OCI-LY1 (cell line): Measurements from ENCODE around the gene MPPED2.
"Not testable (repeated sequence)": the region's sequence is repeated elsewhere in the genome, so short reads cannot be mapped to it uniquely, and the experiment has no call there.

Source experiments
- CTCF ChIP-seq: fragments of 200-600 bp; sonication (generic), shearing (Covaris generic); IDR thresholded peaks from 2 replicates; pipeline ENCODE4 v1.5.1; 2017; ENCODE audit warnings: mild to moderate bottlenecking, antibody characterized with exemption, low read length, moderate library complexity, mixed read lengths
- EZH2 ChIP-seq: fragments of 200-600 bp; sonication (generic), shearing (Covaris generic); IDR thresholded peaks from 2 replicates; pipeline ENCODE4 v1.8.0; 2017; ENCODE audit warnings: borderline replicate concordance, mixed run types, mild to moderate bottlenecking, antibody characterized with exemption, low read length, moderate library complexity, mixed read lengths

GRCh38 chr11:30554587-30554986 lies 31.6 kb downstream of the MPPED2 start:
- TF ChIP-seq CTCF, EZH2: not testable (repeated sequence)
